Osteoblast (primary cell): ENCODE measurements around the gene LHFPL3. TPM values are rescaled to one million over a fixed set of nuclear protein-coding genes. Genes with fewer than 3 reads are reported as not detected.
"Not testable (repeated sequence)": the region's sequence is repeated elsewhere in the genome, so short reads cannot be mapped to it uniquely, and the experiment has no call there.

Experiments used
- DNase-seq: peaks from one replicate; pipeline ENCODE4 v3.0.0; 2011; ENCODE audit warnings: low spot score, mixed read lengths; ENCODE audit not compliant: insufficient read length; ENCODE audit errors: missing footprints
- H2AFZ ChIP-seq: 2 replicates; pipeline ENCODE4 v1.6.0; 2011; ENCODE audit warnings: mild to moderate bottlenecking, low read length
- H3K27ac ChIP-seq: 2 replicates; pipeline ENCODE4 v1.5.1; 2011; ENCODE audit warnings: mild to moderate bottlenecking, low read depth, low read length, moderate library complexity
- H3K27me3 ChIP-seq: 2 replicates; pipeline ENCODE4 v1.6.0; 2012; ENCODE audit warnings: mild to moderate bottlenecking, control low read depth, inconsistent platforms, low read length, moderate library complexity; ENCODE audit not compliant: insufficient read depth
- H3K36me3 ChIP-seq: 2 replicates; pipeline ENCODE4 v1.5.1; 2011; ENCODE audit warnings: mild to moderate bottlenecking, low read length, control low read depth, moderate library complexity; ENCODE audit not compliant: insufficient read depth
- H3K4me1 ChIP-seq: 2 replicates; pipeline ENCODE4 v1.5.1; 2011; ENCODE audit warnings: mild to moderate bottlenecking, low read length, control low read depth, moderate library complexity; ENCODE audit not compliant: insufficient read depth
- H3K4me2 ChIP-seq: 2 replicates; pipeline ENCODE4 v1.6.0; 2011; ENCODE audit warnings: mild to moderate bottlenecking, low read length; ENCODE audit not compliant: insufficient read depth
- H3K4me3 ChIP-seq: fragments of 200-600 bp; sonication (generic); 3 replicates; pipeline ENCODE4 v1.5.1; 2012; ENCODE audit warnings: mild to moderate bottlenecking, low read length, inconsistent platforms; ENCODE audit not compliant: insufficient read depth
- H3K79me2 ChIP-seq: 2 replicates; pipeline ENCODE4 v1.6.0; 2012; ENCODE audit warnings: mild to moderate bottlenecking, low read length, control low read depth, inconsistent platforms; ENCODE audit not compliant: insufficient read depth
- H3K9me3 ChIP-seq: 2 replicates; pipeline ENCODE4 v1.5.1; 2011; ENCODE audit warnings: low read depth, low read length, control low read depth
- H4K20me1 ChIP-seq: 2 replicates; pipeline ENCODE4 v1.6.0; 2012; ENCODE audit warnings: mild to moderate bottlenecking, low read length, control low read depth; ENCODE audit not compliant: insufficient read depth
- CTCF ChIP-seq: IDR thresholded peaks from 2 replicates; pipeline ENCODE4 v1.5.1; 2011; ENCODE audit warnings: mild to moderate bottlenecking, low read depth, low read length, moderate library complexity; ENCODE audit errors: extremely low read depth
- total RNA-seq: library from RNA; depleted of rRNA; stranded (reverse); fragments of >200 nt; gene quantifications from 2 replicates; pipeline ENCODE4 v1.2.3, GENCODE V29; 2012

LHFPL3 gene
- total RNA-seq, 1 donor, result not detected

- H3K36me3 ChIP-seq, result no peaks in the 10 kb centered on the region
- no peak for TF ChIP-seq CTCF
- H3K9me3 ChIP-seq, result peaks cover 3% of the 10 kb centered on the region
- DNase-seq, result no peak
- no peak overlapping the region for H3K4me2 ChIP-seq
- H3K4me1 ChIP-seq, result no peaks in the 10 kb centered on the region
- no peak overlapping the region for H3K27ac ChIP-seq
- no peaks in the 10 kb centered on the region for H4K20me1 ChIP-seq
- no peaks in the 10 kb centered on the region for H3K27me3 ChIP-seq
- no peaks in the 10 kb centered on the region for H3K79me2 ChIP-seq
- no peak overlapping the region for H3K4me3 ChIP-seq
- H2AFZ ChIP-seq, result no peak overlapping the region
Measured at GRCh38 chr7:104553074-104553473, 224.7 kb downstream of the LHFPL3 start.

GRCh38 chr7:104563350-104563901 lies 235.0 kb downstream of the LHFPL3 start:
- H4K20me1 ChIP-seq, H3K36me3 ChIP-seq, H2AFZ ChIP-seq, H3K27ac ChIP-seq, H3K4me2 ChIP-seq, H3K4me3 ChIP-seq, H3K4me1 ChIP-seq, H3K27me3 ChIP-seq, H3K79me2 ChIP-seq, DNase-seq, H3K9me3 ChIP-seq: not testable (repeated sequence)

- no peaks in the 10 kb centered on the region for H3K9me3 ChIP-seq
- no peak for TF ChIP-seq CTCF
- H2AFZ ChIP-seq, result no peak overlapping the region
- H3K36me3 ChIP-seq, result no peaks in the 10 kb centered on the region
- no peaks in the 10 kb centered on the region for H3K4me1 ChIP-seq
- no peak overlapping the region for H3K4me2 ChIP-seq
- DNase-seq, result no peak
- no peak overlapping the region for H3K4me3 ChIP-seq
- H3K79me2 ChIP-seq, result no peaks in the 10 kb centered on the region
- no peak overlapping the region for H3K27ac ChIP-seq
- no peaks in the 10 kb centered on the region for H4K20me1 ChIP-seq
- no peaks in the 10 kb centered on the region for H3K27me3 ChIP-seq
Measured at GRCh38 chr7:104569751-104570150, 241.3 kb downstream of the LHFPL3 start.

GRCh38 chr7:104572554-104572953 lies 244.2 kb downstream of the LHFPL3 start:
- no peaks in the 10 kb centered on the region for H3K27me3 ChIP-seq
- DNase-seq, result no peak
- no peaks in the 10 kb centered on the region for H3K9me3 ChIP-seq
- TF ChIP-seq CTCF, result no peak
- H3K4me1 ChIP-seq, result no peaks in the 10 kb centered on the region
- H3K27ac ChIP-seq, result no peak overlapping the region
- H3K36me3 ChIP-seq, result no peaks in the 10 kb centered on the region
- H3K4me2 ChIP-seq, result no peak overlapping the region
- H3K4me3 ChIP-seq, result no peak overlapping the region
- H4K20me1 ChIP-seq, result no peaks in the 10 kb centered on the region
- no peaks in the 10 kb centered on the region for H3K79me2 ChIP-seq
- no peak overlapping the region for H2AFZ ChIP-seq
